Head of caudate nucleus (tissue), 42 donors: ENCODE measurements around the gene CC2D2A.

Source experiments
- DNase-seq, 42 donors: peaks; one replicate each; pipeline versions ENCODE4 v3.0.0 to v3.0.0-alpha.2; 2020 to 2021; ENCODE audit warnings: mixed read lengths in 7 of 42
- intact Hi-C: fragments of 100-400 bp; cut with DNase I; formaldehyde crosslinking; loops from one replicate; pipeline ENCODE4 v1.15.0; 2022

Gene CC2D2A

DNA sequence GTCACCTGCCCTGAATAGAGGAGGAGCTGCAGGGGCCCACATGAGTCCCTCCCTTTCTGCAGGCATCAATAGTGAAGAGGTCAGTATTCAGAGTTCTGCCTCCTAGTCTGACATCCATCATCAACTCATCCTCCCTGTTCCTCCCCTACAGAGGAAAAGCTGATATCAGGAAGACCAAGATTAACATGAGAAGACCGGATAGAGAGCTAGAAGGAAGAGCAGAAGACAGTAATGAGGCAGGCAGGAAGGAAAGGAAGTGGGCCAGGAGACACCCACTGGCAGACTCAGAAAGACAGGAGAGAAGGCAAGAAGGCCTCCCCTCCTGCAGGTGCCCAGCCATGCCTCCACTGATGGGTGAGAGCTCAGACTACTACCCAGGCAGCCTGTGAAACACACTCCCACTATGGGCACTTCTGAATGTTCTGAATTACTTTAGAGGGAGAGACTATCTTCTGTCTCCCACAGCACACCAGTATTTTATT, 74.6 kb downstream of the CC2D2A start:
- intact Hi-C loops, result no loop called here
- DNase-seq, result no peak

DNA sequence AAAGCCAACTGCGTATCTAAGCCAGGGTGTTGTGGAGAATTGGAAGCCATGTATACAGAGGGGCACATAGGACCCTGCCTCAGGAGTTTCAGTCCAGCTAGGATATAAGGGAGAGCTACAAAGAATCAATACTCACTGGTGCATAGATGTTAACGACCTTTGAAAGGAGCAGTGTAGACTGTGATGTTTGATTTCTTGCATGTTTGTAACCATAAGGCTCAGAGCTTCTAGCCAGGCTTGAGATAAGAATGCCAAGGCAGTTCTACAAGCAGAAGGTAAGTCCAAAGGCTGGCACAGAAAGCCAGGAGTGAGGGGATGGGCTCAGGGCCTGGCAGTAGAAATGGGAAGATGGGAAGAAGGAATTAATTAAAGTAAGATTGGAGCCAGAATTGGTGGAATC, 75.7 kb downstream of the CC2D2A start:
- no peak for DNase-seq
- intact Hi-C loops, result no loop called here

DNA sequence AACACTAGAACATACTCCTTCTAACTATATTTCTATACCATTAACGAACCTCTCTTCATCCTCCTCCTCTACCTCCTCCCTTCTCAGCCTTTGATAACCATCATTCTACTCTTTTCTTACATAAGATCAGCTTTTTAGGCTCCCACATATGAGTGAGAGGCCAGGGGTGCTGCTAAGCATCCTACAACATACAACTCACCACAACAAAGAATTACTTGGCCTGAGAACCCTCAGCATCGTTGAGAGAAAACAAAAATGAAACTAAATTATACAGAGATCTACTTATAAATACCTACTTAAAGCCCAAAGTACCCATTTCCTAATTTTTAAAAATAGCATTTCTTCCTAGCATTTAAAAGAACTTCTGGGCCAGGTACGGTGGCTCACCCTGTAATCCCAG, 77.7 kb downstream of the CC2D2A start:
- DNase-seq, result no peak
- intact Hi-C loops, result no loop called here

DNA sequence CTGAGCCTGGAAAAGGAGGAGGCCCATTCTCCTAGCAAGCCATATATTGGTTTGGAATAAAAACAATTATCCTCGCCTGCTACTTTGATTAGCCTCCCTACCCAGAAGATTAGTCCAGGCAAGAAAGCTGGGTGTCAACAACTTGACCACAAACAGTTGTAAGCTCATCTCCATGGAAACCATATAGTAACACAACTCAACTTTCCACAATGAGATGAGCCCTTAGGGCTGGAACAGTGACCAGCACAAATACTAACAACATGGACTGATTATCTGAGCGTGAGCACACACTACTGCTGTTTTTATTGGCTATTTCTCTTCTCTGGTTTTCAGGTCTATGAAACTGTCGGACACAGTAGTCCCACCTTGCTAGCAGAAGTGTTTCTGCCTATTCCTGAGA, 80.8 kb downstream of the CC2D2A start:
- intact Hi-C loops, result no loop called here
- DNase-seq, result no peak

DNA sequence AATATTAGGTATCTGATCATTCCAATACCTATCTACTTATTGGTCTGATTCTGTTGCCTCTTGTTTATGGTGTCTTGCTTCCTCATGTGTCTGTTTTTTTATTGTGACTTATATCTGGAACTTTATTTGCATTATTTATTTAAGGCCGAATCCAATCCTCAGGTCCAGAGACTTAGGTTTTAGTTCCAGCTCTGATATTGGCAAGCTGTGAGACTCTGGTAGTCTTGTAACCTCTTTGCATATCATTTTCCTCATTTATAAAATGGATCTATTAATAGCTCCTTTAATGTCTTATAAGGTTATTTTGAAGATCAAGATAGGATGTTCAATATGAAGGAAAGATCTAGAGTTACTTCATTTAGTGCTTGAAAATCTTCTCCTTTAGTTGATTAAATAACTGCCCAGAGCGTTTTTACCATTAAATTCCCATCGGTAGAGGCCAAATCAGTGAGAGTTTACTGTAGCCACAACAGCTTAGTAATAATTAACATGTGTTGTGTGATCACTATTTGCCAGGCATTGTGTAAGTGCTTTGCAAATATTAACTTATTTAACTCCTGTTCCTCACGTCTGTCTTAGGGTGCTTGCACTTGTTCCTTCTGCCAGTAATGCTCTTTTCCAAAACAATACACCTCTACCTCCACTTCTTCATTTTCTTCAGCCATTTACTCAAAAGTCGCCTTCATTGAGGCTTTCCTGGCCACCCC, 82.2 kb downstream of the CC2D2A start:
- intact Hi-C loops, result no loop called here
- DNase-seq, result no peak

DNA sequence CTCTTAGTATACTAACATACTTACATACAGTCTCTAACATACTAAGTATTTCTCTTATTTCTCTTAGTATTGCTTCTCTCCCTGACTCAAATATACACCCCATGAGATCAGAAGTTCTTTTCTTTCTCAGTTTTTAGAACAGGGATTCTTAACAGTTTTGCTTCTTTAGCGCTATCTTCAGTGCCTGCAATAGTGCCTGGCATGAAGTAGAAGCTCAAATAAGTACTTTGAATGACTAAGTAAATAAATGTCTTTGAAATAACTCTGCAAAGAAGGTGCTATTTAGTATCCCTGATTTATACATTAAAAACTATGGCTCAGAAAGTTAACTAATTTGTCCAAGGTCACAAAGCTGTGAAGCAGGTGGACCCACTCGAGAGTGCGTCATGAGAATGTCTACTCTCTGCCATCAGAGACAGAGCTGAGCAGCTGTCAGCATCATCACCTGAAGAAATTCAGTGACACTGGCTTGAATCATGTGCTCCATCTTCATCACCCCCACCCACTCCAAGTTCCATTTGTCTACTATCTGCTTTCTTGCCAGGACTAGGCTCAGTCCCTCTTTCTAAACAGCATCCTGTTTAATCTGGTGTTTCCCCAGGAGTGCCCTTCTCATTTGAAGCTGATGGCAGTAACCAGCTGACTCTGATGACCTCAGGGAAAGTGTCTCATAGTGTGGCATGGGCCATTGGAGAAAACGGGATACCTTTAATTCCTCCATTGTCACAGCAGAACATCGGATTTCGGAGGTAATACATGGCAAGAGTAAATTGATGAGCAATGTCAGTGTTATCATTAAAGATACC, 83.1 kb downstream of the CC2D2A start:
- intact Hi-C loops, result no loop called here

DNA sequence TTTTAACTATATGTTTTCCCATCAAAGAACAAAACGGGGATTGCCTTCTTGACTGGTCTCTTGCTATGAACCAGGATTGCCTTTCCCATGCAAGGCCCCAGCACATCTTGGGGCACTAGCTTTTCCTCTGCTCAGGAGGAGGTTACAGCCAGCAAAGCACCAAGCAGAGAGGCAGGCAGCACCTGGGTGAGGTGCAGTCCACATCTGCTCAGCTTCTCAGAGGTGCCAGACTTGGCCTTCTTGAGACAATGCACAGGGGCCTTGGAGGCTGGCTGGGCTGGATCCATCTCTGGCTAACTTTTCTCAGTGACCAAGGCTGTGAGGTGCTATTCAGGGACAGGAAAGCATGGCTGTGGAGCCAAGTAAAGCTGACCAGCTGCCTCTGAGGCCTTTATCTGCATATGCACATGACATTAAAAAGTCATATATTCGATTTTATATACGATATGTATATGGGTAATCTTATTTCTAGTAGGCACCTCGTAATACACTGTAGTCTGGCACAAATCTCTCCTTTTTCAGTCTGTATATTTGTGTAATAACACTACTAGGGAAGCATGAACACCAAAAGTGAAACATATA, 86.9 kb downstream of the CC2D2A start:
- intact Hi-C loops, result no loop called here
- DNase-seq, result no peak

More for the DNA sequence above, 83.1 kb downstream of the CC2D2A start:
- DNase-seq, result no peak

DNA sequence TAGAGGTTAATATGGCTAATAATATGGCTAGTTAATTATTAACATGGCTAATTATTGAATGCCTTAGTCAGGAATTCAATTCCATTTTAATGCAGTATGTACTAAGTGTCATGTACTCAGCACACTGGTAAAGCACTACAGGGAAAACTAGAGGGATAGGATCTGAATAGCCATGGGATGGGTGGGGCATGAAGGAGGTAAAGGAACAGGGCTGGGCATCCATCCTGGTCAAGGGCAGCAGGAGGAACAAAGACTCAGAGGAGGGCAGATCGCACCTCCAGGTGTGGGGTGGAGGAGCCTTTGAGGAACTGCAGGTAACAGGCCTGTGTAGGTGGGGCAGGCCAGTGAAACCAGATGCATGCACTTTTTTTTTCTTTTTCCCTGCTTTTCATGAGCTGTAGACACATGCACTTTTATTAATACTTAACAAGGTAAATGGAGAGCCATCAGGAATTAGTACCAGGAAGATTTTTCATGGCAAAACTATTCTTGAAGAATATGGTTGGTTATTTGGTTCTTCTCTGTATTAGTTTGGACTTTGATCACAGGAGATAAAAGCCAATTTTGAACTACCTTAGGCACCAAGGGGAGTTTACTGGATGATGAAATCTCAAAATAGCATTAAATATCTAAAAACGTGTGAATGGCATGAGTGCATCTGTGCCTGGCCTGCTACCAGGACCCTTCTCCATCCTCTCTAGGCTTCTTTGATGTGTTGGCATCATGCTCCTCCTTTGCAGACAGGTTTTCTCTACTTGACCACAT, 88.3 kb downstream of the CC2D2A start:
- intact Hi-C loops, result no loop called here
- no peak for DNase-seq

DNA sequence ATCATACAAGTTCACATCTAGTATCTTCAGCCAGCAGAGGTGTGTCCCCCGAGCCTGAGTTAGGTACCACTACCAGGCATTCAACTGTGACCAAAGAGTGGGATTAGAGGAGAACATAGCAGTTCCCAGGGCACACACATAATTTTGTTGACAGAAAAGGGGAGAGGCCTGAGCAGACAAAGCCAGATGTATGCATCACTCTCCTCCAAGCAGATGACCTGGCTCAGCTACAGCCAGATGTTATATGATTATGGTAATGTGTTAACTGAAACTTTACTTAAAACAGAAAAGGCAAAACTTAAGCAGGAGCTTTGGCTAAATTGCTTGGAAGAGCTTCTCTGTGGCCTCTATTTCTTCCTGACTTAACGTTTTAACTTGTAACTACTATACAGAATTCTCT, 88.9 kb downstream of the CC2D2A start:
- intact Hi-C loops, result no loop called here
- DNase-seq, result no peak

DNA sequence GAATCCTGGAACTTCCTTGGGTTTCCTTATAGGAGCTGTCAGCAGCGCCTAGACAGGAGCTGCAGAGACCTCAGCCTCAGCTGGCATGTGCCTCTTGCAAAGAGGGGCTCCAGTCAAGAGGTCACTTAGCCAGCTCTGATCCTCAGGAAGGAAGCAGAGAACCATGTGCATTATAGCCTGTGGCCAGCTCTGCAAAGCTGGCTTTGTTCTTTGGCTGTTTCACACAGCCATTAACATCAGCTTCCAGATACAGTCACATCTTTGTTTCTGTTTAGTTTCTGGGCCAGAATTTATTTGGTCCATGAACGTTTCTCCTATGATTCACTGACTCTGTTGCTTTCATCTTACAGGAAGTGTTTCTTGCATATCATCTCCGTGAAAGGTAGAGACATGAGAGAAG, 92.4 kb downstream of the CC2D2A start:
- intact Hi-C loops, result no loop called here
- DNase-seq, result peak in 26 of 42 donors; percentile 9 to 66 (median 34)

DNA sequence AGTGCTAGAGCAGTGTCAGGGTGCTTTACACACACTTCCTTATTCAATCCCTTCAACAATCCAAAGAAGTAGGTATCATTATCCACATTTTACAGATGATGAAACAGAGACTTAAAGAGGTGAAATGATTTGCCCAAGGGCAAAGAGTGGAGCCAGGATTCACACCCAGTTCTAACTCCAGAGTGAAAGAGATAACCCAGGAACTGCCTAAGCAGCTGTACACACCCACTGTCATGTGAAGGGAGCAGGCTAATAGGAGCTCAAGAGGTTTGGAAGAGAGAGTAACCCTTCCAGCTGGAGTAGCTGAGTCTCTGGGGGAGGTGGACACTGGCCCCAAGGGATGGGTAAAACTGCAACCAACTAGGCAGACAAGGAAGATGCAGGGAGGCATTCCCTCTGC, 92.9 kb downstream of the CC2D2A start:
- intact Hi-C loops, result no loop called here
- no peak for DNase-seq

DNA sequence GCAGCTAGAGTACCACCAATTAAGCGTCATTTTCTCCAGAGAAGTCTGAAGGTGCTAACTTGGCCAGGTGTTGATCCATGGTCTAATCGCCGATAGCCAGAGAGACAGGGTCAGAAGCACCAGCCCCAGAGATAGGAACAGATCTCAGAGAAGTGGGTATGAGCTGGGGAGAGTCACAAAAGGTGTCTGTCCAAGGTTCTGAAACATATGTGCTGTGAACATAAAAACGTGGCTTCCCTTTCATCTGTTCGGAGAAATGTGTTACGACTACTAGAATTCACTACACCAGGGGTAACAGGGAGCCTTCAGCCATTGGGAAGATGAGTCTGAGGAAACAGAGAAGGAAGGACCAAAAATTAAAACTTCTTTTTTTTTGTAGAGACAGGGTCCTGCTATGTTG, 94.2 kb downstream of the CC2D2A start:
- DNase-seq, result no peak
- intact Hi-C loops, result no loop called here

DNA sequence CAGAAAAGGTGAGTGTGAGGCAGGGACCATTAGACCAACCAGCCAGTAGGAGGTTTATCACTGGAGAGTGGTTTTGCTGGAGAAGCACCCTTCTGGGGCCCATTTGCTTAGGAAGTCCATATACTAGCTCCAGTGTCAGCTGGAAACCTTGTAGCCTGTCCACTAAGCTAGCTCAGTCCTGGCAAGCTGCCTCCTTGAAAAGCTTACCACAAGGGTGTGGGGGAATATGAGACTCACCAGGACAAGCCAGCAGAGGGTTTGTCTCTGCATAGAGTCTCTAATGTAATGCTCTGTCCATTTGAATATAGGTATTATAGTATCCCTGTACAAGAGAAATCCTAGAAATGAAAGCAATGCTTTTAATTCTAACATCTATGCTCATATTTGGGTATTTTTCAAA, 99.1 kb downstream of the CC2D2A start:
- intact Hi-C loops, result no loop called here
- DNase-seq, result no peak

DNA sequence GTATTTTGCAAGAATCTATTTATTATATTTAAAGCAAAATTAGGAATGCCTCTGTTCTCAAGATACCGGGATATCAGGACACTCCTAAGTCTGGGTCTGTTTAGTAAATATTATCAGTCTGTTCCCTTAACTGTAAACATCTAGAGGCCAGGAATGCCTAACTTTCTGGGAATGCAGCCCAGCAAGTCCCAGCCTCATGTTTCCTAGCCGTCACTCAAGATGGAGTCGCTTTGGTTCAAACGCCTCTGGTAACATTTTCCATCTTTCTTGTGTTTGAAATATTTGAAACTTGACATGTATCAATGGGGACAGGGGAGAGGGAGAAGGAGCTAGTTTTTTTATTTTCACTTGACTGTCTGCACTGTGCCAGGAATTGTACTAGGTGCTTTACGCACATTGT, 100.1 kb downstream of the CC2D2A start:
- no peak for DNase-seq
- intact Hi-C loops, result no loop called here

DNA sequence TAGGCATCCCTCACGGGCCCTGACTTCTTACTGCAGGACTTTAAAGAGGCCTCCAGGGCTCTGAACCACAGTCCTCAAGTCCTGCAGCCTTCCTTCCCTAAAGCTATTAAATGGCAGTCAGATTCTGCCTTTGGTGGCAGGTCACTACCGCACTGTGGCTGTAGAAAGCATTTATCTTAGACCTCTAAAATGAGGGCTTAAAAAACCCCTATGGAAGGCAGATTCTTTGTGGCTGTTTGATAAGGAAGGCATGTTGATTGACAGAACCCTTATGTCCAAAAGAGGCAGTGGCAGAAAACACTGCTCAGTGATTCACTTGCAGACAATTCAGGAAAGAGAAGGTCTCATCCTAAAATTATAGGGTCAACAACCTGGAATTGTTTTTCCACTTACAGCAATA, 106.3 kb downstream of the CC2D2A start:
- no peak for DNase-seq

DNA sequence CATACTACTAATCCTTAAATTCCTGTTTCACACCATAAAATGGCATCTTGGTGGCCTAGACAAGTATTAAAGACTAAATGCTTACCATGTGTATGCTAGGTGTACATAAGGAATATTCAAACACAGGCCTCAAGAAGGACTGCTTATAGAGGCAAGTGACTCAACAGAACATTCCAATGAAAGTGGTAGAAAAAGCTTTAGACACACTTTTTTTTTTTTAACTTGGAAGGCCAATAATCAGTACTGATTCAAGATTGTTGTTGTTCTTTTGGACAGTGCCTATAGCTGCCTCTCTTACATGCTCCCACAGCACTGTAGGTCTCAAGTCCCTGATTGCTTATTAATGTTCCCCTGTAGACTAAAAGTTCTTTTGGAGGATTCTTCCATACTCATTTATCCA, 107.8 kb downstream of the CC2D2A start:
- no peak for DNase-seq
- intact Hi-C loops, result no loop called here

More for the DNA sequence above, 106.3 kb downstream of the CC2D2A start:
- intact Hi-C loops, result no loop called here

DNA sequence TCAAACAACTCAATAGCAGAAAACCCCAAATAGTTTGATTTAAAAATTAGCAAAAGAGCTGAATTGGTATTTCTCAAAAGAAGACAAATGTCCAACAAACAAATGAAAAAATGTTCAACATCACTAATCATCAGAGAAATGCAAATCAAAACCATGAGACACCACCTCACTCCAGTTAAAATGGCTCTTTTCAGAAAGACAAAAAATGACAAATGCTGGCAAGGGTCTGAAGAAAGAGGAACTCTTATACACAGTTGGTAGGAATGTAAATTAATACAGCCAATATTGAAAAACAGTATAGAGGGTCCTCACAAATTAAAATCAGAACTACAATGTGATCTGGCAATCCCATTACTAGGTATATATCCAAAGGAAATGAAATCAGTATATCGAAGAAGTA, 115.1 kb downstream of the CC2D2A start:
- DNase-seq, result no peak
- intact Hi-C loops, result no loop called here

DNA sequence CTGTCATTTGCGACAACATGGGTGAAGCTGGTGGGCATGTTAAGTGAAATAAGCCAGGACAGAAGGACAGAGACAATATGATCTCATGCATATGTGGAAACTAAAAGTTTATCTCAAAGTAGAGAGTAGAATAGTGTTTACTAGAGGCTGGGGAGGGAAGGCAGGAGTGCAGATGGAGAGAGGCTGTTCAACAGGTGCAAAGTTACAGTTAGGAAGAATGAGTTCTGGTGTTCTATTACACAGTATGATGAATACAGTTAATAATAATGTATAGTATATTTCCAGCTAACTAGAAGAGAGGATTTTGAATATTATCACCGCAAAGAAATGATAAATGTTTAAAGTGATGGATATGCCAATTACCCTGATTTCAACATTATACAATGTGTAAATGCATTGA, 115.6 kb downstream of the CC2D2A start:
- intact Hi-C loops, result no loop called here
- DNase-seq, result no peak

DNA sequence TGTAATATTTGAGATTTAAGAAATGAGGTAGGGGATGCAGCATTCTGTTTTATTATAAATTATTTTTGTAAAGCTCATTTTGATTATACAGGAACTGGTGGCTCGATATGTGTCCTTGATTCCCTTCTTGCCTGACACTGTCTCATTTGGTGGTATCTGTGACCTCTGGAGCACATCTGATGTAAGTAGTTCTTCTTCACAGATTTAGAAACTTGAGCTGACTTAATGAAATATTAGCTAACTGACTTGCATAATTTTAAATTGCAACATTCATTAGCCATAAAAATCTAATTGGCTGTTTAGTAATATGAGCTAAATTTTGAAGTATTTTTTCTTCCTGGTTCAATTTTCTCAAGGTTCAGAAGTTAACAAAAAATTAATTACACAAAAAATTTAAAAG, 116.4 kb downstream of the CC2D2A start:
- no peak for DNase-seq
- intact Hi-C loops, result no loop called here

DNA sequence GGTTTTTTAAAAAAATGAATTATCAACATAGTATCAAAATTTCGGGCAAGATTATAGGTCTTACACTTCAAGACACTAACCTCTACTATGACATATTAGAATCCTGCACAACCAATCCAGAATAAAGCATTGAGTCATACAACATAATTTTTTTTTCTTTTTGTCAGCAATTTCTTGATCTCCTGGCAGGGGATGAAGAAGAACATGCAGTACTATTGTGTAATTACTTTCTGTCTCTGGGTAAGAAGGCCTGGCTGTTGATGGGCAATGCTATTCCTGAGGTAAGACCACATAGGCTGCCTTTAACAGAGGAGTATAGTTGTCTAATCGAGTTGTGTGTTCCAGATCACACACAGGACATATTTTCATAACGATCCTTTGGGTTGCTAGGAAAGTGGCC, 118.0 kb downstream of the CC2D2A start:
- intact Hi-C loops, result no loop called here
- no peak for DNase-seq
